Activated naive CD8-positive, alpha-beta T cell treated with anti-CD3 and anti-CD28 coated beads, Interleukin-2, amount 50 U/mL, for 24 hours (primary cell): ENCODE data around the gene PICALM.
"Not testable (repeated sequence)": the region's sequence is repeated elsewhere in the genome, so short reads cannot be mapped to it uniquely, and the experiment has no call there.

Experiments used
- ATAC-seq: fragments of 150-1000 bp; cut with Tn5 transposase; one replicate; pipeline ENCODE4 v1.10.0; 2021
- DNase-seq: peaks from one replicate; pipeline ENCODE4 v3.0.0; 2021
- H3K27ac Mint-ChIP-seq: one replicate; pipeline ENCODE4 v1.8.0; 2021; ENCODE audit warnings: mild to moderate bottlenecking, mixed read lengths
- H3K27me3 Mint-ChIP-seq: one replicate; pipeline ENCODE4 v1.8.0; 2021; ENCODE audit warnings: mixed read lengths
- H3K36me3 Mint-ChIP-seq: one replicate; pipeline ENCODE4 v1.8.0; 2021; ENCODE audit warnings: low read depth, mixed read lengths
- H3K4me1 Mint-ChIP-seq: one replicate; pipeline ENCODE4 v1.8.0; 2021; ENCODE audit warnings: mixed read lengths
- H3K4me3 Mint-ChIP-seq: one replicate; pipeline ENCODE4 v1.8.0; 2021; ENCODE audit warnings: mild to moderate bottlenecking, moderate library complexity, mixed read lengths
- H3K9me3 Mint-ChIP-seq: one replicate; pipeline ENCODE4 v1.8.0; 2021; ENCODE audit warnings: mixed read lengths

PICALM gene

GRCh38 chr11:85953491-85954143, 115.3 kb downstream of the PICALM start:
- Mint-ChIP-seq H3K27ac (no peak overlapping the region), H3K36me3 (peaks cover 65% of the 10 kb centered on the region), H3K4me1 (peaks cover 17% of the 10 kb centered on the region), H3K9me3 (peaks cover 39% of the 10 kb centered on the region), H3K27me3 (no peaks in the 10 kb centered on the region), H3K4me3 (no peak overlapping the region)
- ATAC-seq (no peak), DNase-seq (no peak)

GRCh38 chr11:85952108-85952485, 116.8 kb downstream of the PICALM start:
- peak overlapping the region; percentile 49 for H3K27ac Mint-ChIP-seq
- not testable (repeated sequence) for H3K27me3 Mint-ChIP-seq, H3K4me3 Mint-ChIP-seq, ATAC-seq, DNase-seq
- peaks cover 32% of the 10 kb centered on the region for H3K4me1 Mint-ChIP-seq
- H3K36me3 Mint-ChIP-seq: peaks cover 52% of the 10 kb centered on the region
- H3K9me3 Mint-ChIP-seq: peaks cover 39% of the 10 kb centered on the region

- DNase-seq (no peak), ATAC-seq (no peak)
- no peaks in the 10 kb centered on the region for H3K27me3 Mint-ChIP-seq
- H3K36me3 Mint-ChIP-seq: peaks cover 47% of the 10 kb centered on the region
- peak overlapping the region; percentile 24 for H3K27ac Mint-ChIP-seq
- peaks cover 42% of the 10 kb centered on the region for H3K9me3 Mint-ChIP-seq
- no peak overlapping the region for H3K4me3 Mint-ChIP-seq
- H3K4me1 Mint-ChIP-seq: peaks cover 37% of the 10 kb centered on the region
Observed at GRCh38 chr11:85951428-85952107, 117.3 kb downstream of the PICALM start.

GRCh38 chr11:85951049-85951405, 117.9 kb downstream of the PICALM start:
- Mint-ChIP-seq H3K4me1 (peaks cover 41% of the 10 kb centered on the region), H3K36me3 (peaks cover 42% of the 10 kb centered on the region), H3K9me3 (peaks cover 43% of the 10 kb centered on the region), H3K27ac (peak overlapping the region; percentile 24), H3K27me3 (no peaks in the 10 kb centered on the region), H3K4me3 (no peak overlapping the region)
- no peak for DNase-seq
- no peak for ATAC-seq

- Mint-ChIP-seq H3K27ac (peak overlapping the region; percentile 42), H3K4me3 (no peak overlapping the region), H3K27me3 (no peaks in the 10 kb centered on the region), H3K4me1 (peaks cover 47% of the 10 kb centered on the region), H3K9me3 (peaks cover 44% of the 10 kb centered on the region), H3K36me3 (peaks cover 37% of the 10 kb centered on the region)
- no peak for ATAC-seq
- no peak for DNase-seq
Observed at GRCh38 chr11:85950317-85951048, 118.4 kb downstream of the PICALM start.

- H3K27ac Mint-ChIP-seq: no peak overlapping the region
- H3K4me3 Mint-ChIP-seq: no peak overlapping the region
- no peak for DNase-seq
- peaks cover 47% of the 10 kb centered on the region for H3K9me3 Mint-ChIP-seq
- peaks cover 34% of the 10 kb centered on the region for H3K36me3 Mint-ChIP-seq
- H3K4me1 Mint-ChIP-seq: peaks cover 48% of the 10 kb centered on the region
- no peaks in the 10 kb centered on the region for H3K27me3 Mint-ChIP-seq
- ATAC-seq: no peak
Observed at GRCh38 chr11:85949798-85950197, 119.1 kb downstream of the PICALM start.

- ATAC-seq: peak; percentile 34
- H3K27me3 Mint-ChIP-seq: no peaks in the 10 kb centered on the region
- H3K9me3 Mint-ChIP-seq: peaks cover 43% of the 10 kb centered on the region
- peaks cover 48% of the 10 kb centered on the region for H3K4me1 Mint-ChIP-seq
- H3K27ac Mint-ChIP-seq: peak overlapping the region; percentile 90
- H3K4me3 Mint-ChIP-seq: peak overlapping the region; percentile 53
- H3K36me3 Mint-ChIP-seq: peaks cover 26% of the 10 kb centered on the region
- DNase-seq: no peak
Observed at GRCh38 chr11:85948884-85949283, 120.0 kb downstream of the PICALM start.

GRCh38 chr11:85947431-85948272, 121.2 kb downstream of the PICALM start:
- ATAC-seq (peak; percentile 93), DNase-seq (peak; percentile 22)
- Mint-ChIP-seq H3K36me3 (peaks cover 14% of the 10 kb centered on the region), H3K9me3 (peaks cover 34% of the 10 kb centered on the region), H3K27me3 (no peaks in the 10 kb centered on the region), H3K27ac (peak overlapping the region; percentile 90), H3K4me3 (peak overlapping the region; percentile 53), H3K4me1 (peaks cover 48% of the 10 kb centered on the region)

GRCh38 chr11:85946221-85946620, 122.7 kb downstream of the PICALM start:
- Mint-ChIP-seq H3K36me3 (peaks cover 7% of the 10 kb centered on the region), H3K9me3 (peaks cover 25% of the 10 kb centered on the region), H3K4me3 (no peak overlapping the region), H3K4me1 (peaks cover 47% of the 10 kb centered on the region), H3K27ac (no peak overlapping the region), H3K27me3 (no peaks in the 10 kb centered on the region)
- DNase-seq: no peak
- no peak for ATAC-seq

GRCh38 chr11:85945788-85946187, 123.1 kb downstream of the PICALM start:
- DNase-seq (no peak), ATAC-seq (no peak)
- Mint-ChIP-seq H3K4me1 (peaks cover 46% of the 10 kb centered on the region), H3K27ac (no peak overlapping the region), H3K4me3 (no peak overlapping the region), H3K27me3 (no peaks in the 10 kb centered on the region), H3K36me3 (peaks cover 6% of the 10 kb centered on the region), H3K9me3 (peaks cover 20% of the 10 kb centered on the region)

GRCh38 chr11:85945296-85945695, 123.6 kb downstream of the PICALM start:
- H3K36me3 Mint-ChIP-seq: peaks cover 4% of the 10 kb centered on the region
- DNase-seq (no peak), ATAC-seq (no peak)
- peaks cover 17% of the 10 kb centered on the region for H3K9me3 Mint-ChIP-seq
- no peak overlapping the region for H3K27ac Mint-ChIP-seq
- H3K4me3 Mint-ChIP-seq: no peak overlapping the region
- no peaks in the 10 kb centered on the region for H3K27me3 Mint-ChIP-seq
- H3K4me1 Mint-ChIP-seq: peaks cover 46% of the 10 kb centered on the region

GRCh38 chr11:85941380-85941973, 127.4 kb downstream of the PICALM start:
- no peak overlapping the region for H3K4me3 Mint-ChIP-seq
- DNase-seq (peak; percentile 47), ATAC-seq (peak; percentile 66)
- peaks cover 13% of the 10 kb centered on the region for H3K4me1 Mint-ChIP-seq
- peaks cover 6% of the 10 kb centered on the region for H3K36me3 Mint-ChIP-seq
- peaks cover 14% of the 10 kb centered on the region for H3K9me3 Mint-ChIP-seq
- H3K27me3 Mint-ChIP-seq: no peaks in the 10 kb centered on the region
- H3K27ac Mint-ChIP-seq: no peak overlapping the region

- no peaks in the 10 kb centered on the region for H3K9me3 Mint-ChIP-seq
- peaks cover 3% of the 10 kb centered on the region for H3K4me1 Mint-ChIP-seq
- no peaks in the 10 kb centered on the region for H3K27me3 Mint-ChIP-seq
- H3K27ac Mint-ChIP-seq: no peak overlapping the region
- ATAC-seq (no peak), DNase-seq (no peak)
- H3K36me3 Mint-ChIP-seq: peaks cover 2% of the 10 kb centered on the region
- H3K4me3 Mint-ChIP-seq: no peak overlapping the region
Observed at GRCh38 chr11:85939099-85940015, 129.5 kb downstream of the PICALM start.
